Measurements from ENCODE around the gene ZMIZ1. TPM values are rescaled to one million over a fixed set of nuclear protein-coding genes. Genes with fewer than 3 reads are reported as not detected.

Gene ZMIZ1
- total RNA-seq, 2 experiments from 2014 or later = 38.3 to 41.6 TPM

- CTCF ChIA-PET = interaction anchor here (0.5 to 0.6 kb wide), 2 partner anchors 221 to 597 kb away, joined by 3 read pairs; no protein-coding TSS in a partner anchor
- POLR2A ChIA-PET = no interaction called here
These were observed 5.1 kb downstream of the ZMIZ1 start for GRCh38 chr10:79073784-79074432.

DNA sequence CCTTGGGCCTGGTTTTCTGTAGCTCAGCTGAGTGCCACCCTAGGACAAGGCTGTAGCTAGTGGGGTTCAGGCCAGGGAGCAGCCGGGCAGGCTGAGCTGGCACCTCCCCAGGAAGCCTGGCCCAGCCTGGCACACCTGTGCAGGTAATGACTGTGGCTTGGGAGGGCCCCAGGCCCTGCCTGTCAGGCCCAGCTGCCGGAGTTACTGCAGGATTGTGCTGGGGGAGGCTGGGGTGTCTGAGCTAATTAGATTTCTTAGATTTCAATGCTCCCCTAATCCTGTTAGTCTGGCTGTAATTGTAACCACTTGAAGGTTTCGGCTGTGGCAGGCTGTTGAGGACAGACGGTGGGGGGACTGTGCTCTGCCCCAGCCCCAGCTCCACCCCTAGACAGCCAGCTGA is 6.0 kb downstream of the ZMIZ1 start:
- ChIA-PET POLR2A (no interaction called here), CTCF (no interaction called here)

DNA sequence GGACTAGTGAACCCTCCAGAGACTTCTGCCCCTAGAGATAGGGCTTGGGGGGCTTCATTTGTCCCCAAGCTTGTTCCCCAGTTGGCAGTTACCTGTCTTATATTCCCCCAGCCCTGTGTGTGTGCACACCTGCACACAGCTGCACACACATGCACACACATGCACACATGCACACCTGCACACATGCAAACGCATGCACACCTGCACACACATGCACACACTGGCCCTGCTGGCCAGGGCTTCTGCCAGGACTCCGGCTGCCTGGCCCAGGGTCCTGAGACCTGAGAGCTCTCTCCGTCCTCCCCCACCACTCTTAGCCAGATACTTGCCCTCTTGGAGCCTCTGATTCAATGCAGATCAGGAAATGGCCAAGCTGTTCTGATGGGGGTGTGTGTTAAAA is 6.7 kb downstream of the ZMIZ1 start:
- ChIA-PET POLR2A (no interaction called here), CTCF (no interaction called here)

DNA sequence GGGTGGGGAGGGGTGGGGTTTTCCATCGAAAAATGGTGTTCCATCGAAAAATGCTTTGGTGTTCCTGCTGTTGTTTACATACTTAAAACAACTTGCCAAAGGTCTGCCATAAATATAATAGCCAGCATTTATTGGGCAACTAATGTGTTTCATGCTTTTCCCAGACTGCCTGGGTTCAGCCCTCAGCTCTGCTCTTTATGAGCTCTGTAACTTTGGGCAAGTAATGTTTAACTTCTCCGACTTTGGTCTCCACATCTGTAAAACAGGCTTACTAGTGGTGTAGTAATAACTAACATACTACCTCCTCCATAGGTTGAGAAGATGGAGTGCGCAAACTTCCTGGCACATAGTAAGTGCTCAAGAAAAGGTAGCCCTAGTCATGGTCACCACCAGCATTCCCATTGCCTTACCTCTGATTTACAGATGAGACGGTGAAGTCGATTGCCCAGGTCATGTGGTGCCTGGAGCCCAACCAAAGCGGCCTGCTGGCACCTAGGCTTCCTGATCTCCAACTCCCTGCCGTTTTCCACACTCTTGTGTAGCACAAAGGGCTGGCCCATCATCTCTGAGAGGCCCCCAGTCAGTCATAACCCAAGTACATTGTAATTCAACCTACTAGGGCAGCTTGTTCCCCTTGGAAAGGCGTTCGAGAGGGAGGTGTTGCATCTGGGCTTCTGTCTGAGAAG is 8.9 kb downstream of the ZMIZ1 start:
- POLR2A ChIA-PET = no interaction called here
- CTCF ChIA-PET = no interaction called here

GRCh38 chr10:79078367-79079053 is 9.7 kb downstream of the ZMIZ1 start:
- POLR2A ChIA-PET = no interaction called here

DNA sequence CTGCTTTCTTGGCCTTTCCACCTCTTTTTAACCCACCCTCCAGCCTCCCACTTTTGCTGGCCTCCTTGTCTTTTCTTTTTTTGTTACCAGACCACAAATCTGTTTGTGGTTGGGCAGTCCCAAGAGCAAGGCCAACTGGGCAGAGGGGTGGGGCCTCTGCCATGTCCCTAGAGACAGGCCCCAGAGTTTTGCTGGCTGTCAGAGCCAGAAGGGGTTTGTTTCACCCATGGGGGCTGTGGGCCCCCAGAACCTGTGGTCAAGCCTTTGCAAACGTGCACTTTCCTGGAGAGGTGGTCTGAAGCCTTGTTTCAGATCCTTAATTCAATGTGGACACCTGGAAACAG is 10.3 kb downstream of the ZMIZ1 start:
- CTCF ChIA-PET = no interaction called here
- POLR2A ChIA-PET = no interaction called here

More at GRCh38 chr10:79078367-79079053, 9.7 kb downstream of the ZMIZ1 start:
- CTCF ChIA-PET = interaction anchor here (0.6 kb wide), 1 partner anchor 120 kb away, joined by 3 read pairs; no protein-coding TSS in a partner anchor

- POLR2A ChIA-PET = no interaction called here
- CTCF ChIA-PET = interaction anchor here (0.5 to 1.5 kb wide), 2 partner anchors 10 to 1311 kb away, joined by 3 read pairs; no protein-coding TSS in a partner anchor
These were observed 11.0 kb downstream of the ZMIZ1 start for GRCh38 chr10:79079490-79080355.

GRCh38 chr10:79081353-79082034 is 12.7 kb downstream of the ZMIZ1 start:
- CTCF ChIA-PET = interaction anchor here (1.5 kb wide), 1 partner anchor 12 kb away, joined by 3 read pairs; no protein-coding TSS in a partner anchor
- POLR2A ChIA-PET = no interaction called here

- POLR2A ChIA-PET = no interaction called here
- CTCF ChIA-PET = no interaction called here
These were observed 13.2 kb downstream of the ZMIZ1 start for GRCh38 chr10:79082035-79082373.

- ChIA-PET CTCF (no interaction called here), POLR2A (no interaction called here)
These were observed 14.1 kb downstream of the ZMIZ1 start for GRCh38 chr10:79082631-79083596.

GRCh38 chr10:79084012-79084971 is 15.5 kb downstream of the ZMIZ1 start:
- CTCF ChIA-PET = no interaction called here

GRCh38 chr10:79084972-79085597 is 16.3 kb downstream of the ZMIZ1 start:
- CTCF ChIA-PET = no interaction called here

More at GRCh38 chr10:79084012-79084971, 15.5 kb downstream of the ZMIZ1 start:
- POLR2A ChIA-PET = interaction anchor here (1.0 kb wide), 1 partner anchor 36 kb away, joined by 3 read pairs; no protein-coding TSS in a partner anchor

DNA sequence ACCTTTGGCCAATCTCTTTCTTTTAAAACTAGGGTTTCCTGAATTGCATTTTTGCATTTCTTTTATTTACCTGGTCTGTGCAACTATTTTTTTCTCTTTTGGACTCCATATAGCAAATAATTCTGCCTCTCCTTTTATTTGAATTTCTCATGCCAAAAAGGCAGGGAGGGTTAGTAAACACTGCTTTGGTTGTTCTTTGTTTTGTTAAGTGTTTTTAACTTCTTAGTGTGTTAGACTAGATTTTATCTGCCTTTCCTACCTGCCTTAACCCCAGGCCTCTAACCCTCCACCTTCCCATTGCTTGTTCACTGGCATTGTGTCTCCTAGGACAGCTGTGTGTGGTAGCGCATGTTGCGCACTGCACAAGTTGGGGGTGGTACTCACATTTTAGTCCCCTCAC is 18.1 kb downstream of the ZMIZ1 start:
- ChIA-PET POLR2A (no interaction called here), CTCF (no interaction called here)

More at GRCh38 chr10:79084972-79085597, 16.3 kb downstream of the ZMIZ1 start:
- POLR2A ChIA-PET = interaction anchor here (1.0 kb wide), 1 partner anchor 36 kb away, joined by 3 read pairs; no protein-coding TSS in a partner anchor

DNA sequence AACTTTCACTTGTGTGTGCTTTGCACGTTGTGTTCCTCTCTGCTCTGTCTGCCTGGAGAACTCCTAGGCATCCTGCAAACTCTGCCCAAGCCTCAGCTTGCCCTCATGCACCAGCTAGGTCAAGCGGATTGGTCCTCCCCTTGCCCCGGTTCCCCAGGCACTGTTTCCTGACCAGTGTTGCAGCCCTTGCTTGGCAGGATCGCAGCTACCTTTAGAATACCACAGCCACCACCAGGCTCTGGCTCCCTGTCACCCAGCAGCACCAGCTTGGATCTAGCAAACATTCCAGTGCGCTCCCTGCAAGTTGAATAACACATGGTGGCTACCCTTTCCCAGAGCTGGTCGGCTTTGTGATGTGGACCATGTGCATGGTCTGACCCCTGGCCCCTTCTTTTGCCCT is 19.0 kb downstream of the ZMIZ1 start:
- CTCF ChIA-PET = no interaction called here
- POLR2A ChIA-PET = no interaction called here

DNA sequence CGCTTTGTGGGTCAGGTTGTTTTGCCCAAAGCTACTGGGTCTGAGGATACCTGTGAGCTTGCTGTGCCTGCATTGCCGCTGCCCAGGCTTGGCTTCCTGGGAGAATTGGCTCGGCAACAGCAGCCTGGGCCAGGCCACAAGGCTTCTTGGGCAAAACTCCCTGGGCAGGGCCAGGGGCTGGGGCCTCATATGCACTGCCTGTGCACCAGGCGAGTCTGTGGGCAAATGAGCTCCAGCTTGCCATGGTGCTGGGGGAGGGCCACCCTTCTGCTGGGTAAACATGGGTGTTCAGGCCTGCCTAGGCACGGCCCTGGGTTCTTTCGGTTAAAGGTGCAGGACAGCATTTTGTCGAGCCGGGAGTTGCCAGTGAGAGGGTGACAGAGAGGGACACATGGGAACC is 19.4 kb downstream of the ZMIZ1 start:
- ChIA-PET CTCF (no interaction called here), POLR2A (no interaction called here)

- ChIA-PET CTCF (no interaction called here), POLR2A (no interaction called here)
These were observed 20.0 kb downstream of the ZMIZ1 start for GRCh38 chr10:79088613-79089355.
